Prostate gland (tissue), 2 donors: ENCODE data around the gene CTNNA3. TPM values are rescaled to one million over a fixed set of nuclear protein-coding genes. Genes with fewer than 3 reads are reported as not detected.

Source experiments
- DNase-seq: peaks from one replicate; pipeline ENCODE4 v3.0.0-alpha.2; 2019; ENCODE audit warnings: low spot score
- H3K27ac ChIP-seq, 2 donors: fragments of 200-600 bp; sonication (generic); 2 replicates each; pipeline ENCODE4 v1.5.1; 2017 to 2019
- H3K27me3 ChIP-seq: fragments of 200-600 bp; sonication (generic); replicated peaks from 2 replicates; pipeline ENCODE4 v1.5.1; 2019; ENCODE audit not compliant: insufficient read depth
- H3K36me3 ChIP-seq, 2 donors: fragments of 200-600 bp; sonication (generic); 1 replicate in 1 of 2; 2 replicates in 1 of 2; pipeline versions ENCODE4 v1.5.1 to v1.8.1; 2017 to 2019
- H3K4me1 ChIP-seq: fragments of 200-600 bp; sonication (generic); replicated peaks from 2 replicates; pipeline ENCODE4 v1.5.1; 2019
- H3K4me3 ChIP-seq, 2 donors: fragments of 200-600 bp; sonication (generic); 2 replicates each; pipeline ENCODE4 v1.5.1; 2017 to 2019
- H3K9me3 ChIP-seq: fragments of 200-600 bp; sonication (generic); 2 replicates; pipeline ENCODE4 v1.5.1; 2017
- CTCF ChIP-seq, 4 experiments: fragments of 200-600 bp in 2 of 4; fragments of 450-650 bp in 2 of 4; sonication (generic) in 2 of 4; IDR thresholded peaks; 1 replicate in 3 of 4; 2 replicates in 1 of 4; pipeline ENCODE4 v1.5.1; 2016 to 2019; ENCODE audit warnings: antibody characterized with exemption in 4 of 4, mild to moderate bottlenecking in 2 of 4, moderate library complexity in 2 of 4
- POLR2A ChIP-seq: fragments of 450-650 bp; IDR thresholded peaks from one replicate; pipeline ENCODE4 v1.6.1; 2016; ENCODE audit warnings: antibody characterized with exemption, mild to moderate bottlenecking
- POLR2AphosphoS5 ChIP-seq: sonication (generic); formaldehyde crosslinking; IDR thresholded peaks from one replicate; pipeline ENCODE4 v1.6.1; 2017; ENCODE audit warnings: antibody characterized with exemption
- WGBS: methylation state at CpG from one replicate; pipeline ENCODE4 v1.1.5; 2018; 5-methylcytosine and 5-hydroxymethylcytosine counted together
- intact Hi-C: fragments of 100-400 bp; cut with DNase I; formaldehyde crosslinking; loops from one replicate; pipeline ENCODE4 v1.14.2; 2022
- total RNA-seq, 2 donors: library from RNA; depleted of rRNA; stranded (reverse); fragments of >200 nt; gene quantifications; one replicate each; pipeline ENCODE4 v1.1.0, GENCODE V29; 2016

CTNNA3 gene
- total RNA-seq, 2 donors from 2014 or later: 0.27 to 7.2 TPM

- Histone ChIP-seq H3K27ac (no peak overlapping the region), H3K27me3 (no peaks in the 10 kb centered on the region), H3K9me3 (no peaks in the 10 kb centered on the region), H3K4me3 (no peak overlapping the region), H3K4me1 (no peaks in the 10 kb centered on the region), H3K36me3 (no peaks in the 10 kb centered on the region)
- WGBS: 37% methylated on average over 2 of the region's 2 CpGs
- no peak for DNase-seq
- TF ChIP-seq POLR2AphosphoS5: no peak
- no peak for TF ChIP-seq POLR2A
- no peak for TF ChIP-seq CTCF (IDR thresholded peaks at IDR 0.05)
- intact Hi-C loops: no loop called here
Observed at GRCh38 chr10:67114945-67115344, 581.0 kb downstream of the CTNNA3 start.

GRCh38 chr10:67112765-67113164 is 583.2 kb downstream of the CTNNA3 start:
- 97% methylated on average over 1 of the region's 1 CpG for WGBS
- H3K27ac ChIP-seq: no peak overlapping the region
- no peak for TF ChIP-seq CTCF (IDR thresholded peaks at IDR 0.05)
- no peaks in the 10 kb centered on the region for H3K9me3 ChIP-seq
- no peaks in the 10 kb centered on the region for H3K36me3 ChIP-seq
- no peak for DNase-seq
- no peak overlapping the region for H3K4me3 ChIP-seq
- H3K27me3 ChIP-seq: no peaks in the 10 kb centered on the region
- intact Hi-C loops: no loop called here
- no peaks in the 10 kb centered on the region for H3K4me1 ChIP-seq

- Histone ChIP-seq H3K27ac (no peak overlapping the region), H3K36me3 (no peaks in the 10 kb centered on the region), H3K27me3 (no peaks in the 10 kb centered on the region), H3K4me1 (no peaks in the 10 kb centered on the region), H3K4me3 (no peak overlapping the region), H3K9me3 (no peaks in the 10 kb centered on the region)
- DNase-seq: no peak
- intact Hi-C loops: no loop called here
- TF ChIP-seq POLR2AphosphoS5: no peak
- no peak for TF ChIP-seq CTCF (IDR thresholded peaks at IDR 0.05)
- TF ChIP-seq POLR2A: no peak
Observed at GRCh38 chr10:67110286-67110685, 585.7 kb downstream of the CTNNA3 start.

- TF ChIP-seq POLR2AphosphoS5 (no peak), CTCF (IDR thresholded peaks at IDR 0.05) (no peak), POLR2A (no peak)
- H3K4me1 ChIP-seq: no peaks in the 10 kb centered on the region
- intact Hi-C loops: no loop called here
- DNase-seq: no peak
- no peak overlapping the region for H3K4me3 ChIP-seq
- H3K9me3 ChIP-seq: no peaks in the 10 kb centered on the region
- no peak overlapping the region for H3K27ac ChIP-seq
- WGBS: 83% methylated on average over 3 of the region's 3 CpGs
- H3K27me3 ChIP-seq: no peaks in the 10 kb centered on the region
- H3K36me3 ChIP-seq: no peaks in the 10 kb centered on the region
Observed at GRCh38 chr10:67107670-67108069, 588.3 kb downstream of the CTNNA3 start.

GRCh38 chr10:67100951-67101350 is 595.0 kb downstream of the CTNNA3 start:
- WGBS: 74% methylated on average over 3 of the region's 3 CpGs
- H3K9me3 ChIP-seq: no peaks in the 10 kb centered on the region
- no peaks in the 10 kb centered on the region for H3K4me1 ChIP-seq
- TF ChIP-seq POLR2AphosphoS5: no peak
- TF ChIP-seq POLR2A: no peak
- no peak for TF ChIP-seq CTCF (IDR thresholded peaks at IDR 0.05)
- no peaks in the 10 kb centered on the region for H3K27me3 ChIP-seq
- DNase-seq: no peak
- no peak overlapping the region for H3K4me3 ChIP-seq
- no peaks in the 10 kb centered on the region for H3K36me3 ChIP-seq
- H3K27ac ChIP-seq: no peak overlapping the region
- intact Hi-C loops: no loop called here
